NCI-H82 (cell line): ENCODE measurements around the gene DAPK1.

Source experiments
- DNase-seq: peaks from one replicate; lab custom pipeline; 2025; lab: John Stamatoyannopoulos, UW

DAPK1 gene

GRCh38 chr9:87668722-87669121, 171.1 kb downstream of the DAPK1 start:
- DNase-seq = no peak

- DNase-seq = no peak
Observed at GRCh38 chr9:87670572-87671264, 173.1 kb downstream of the DAPK1 start.

GRCh38 chr9:87671478-87671877, 173.8 kb downstream of the DAPK1 start:
- no peak for DNase-seq

- no peak for DNase-seq
Observed at GRCh38 chr9:87671925-87672324, 174.3 kb downstream of the DAPK1 start.

GRCh38 chr9:87672586-87672985, 174.9 kb downstream of the DAPK1 start:
- no peak for DNase-seq

- DNase-seq = no peak
Observed at GRCh38 chr9:87673446-87674120, 175.9 kb downstream of the DAPK1 start.

- DNase-seq = no peak
Observed at GRCh38 chr9:87674565-87675299, 177.1 kb downstream of the DAPK1 start.

GRCh38 chr9:87675906-87676515, 178.3 kb downstream of the DAPK1 start:
- DNase-seq = no peak

- no peak for DNase-seq
Observed at GRCh38 chr9:87676976-87677775, 179.5 kb downstream of the DAPK1 start.

GRCh38 chr9:87677776-87678587, 180.3 kb downstream of the DAPK1 start:
- DNase-seq = no peak

GRCh38 chr9:87678650-87679355, 181.1 kb downstream of the DAPK1 start:
- peak; percentile 83 for DNase-seq

GRCh38 chr9:87681271-87682061, 183.8 kb downstream of the DAPK1 start:
- DNase-seq = no peak

DNA sequence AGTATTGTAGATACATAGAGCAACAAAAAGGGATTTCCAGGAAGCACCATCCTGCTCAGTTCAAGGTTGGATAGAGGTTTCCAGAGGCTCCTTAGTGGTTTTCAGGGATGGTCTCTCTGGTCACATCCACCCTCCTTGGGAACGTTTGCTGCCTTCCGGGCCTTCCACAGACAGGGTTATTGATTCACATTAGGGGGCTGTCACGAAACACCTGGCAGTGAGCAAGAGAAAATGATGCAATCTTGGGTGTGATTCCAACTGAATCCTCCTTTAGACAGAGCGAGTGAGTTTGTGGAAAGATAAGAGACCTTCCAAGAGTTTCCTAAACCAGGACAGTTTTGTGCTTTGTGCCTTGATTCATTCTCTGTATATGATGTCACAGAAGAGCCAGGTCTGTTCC, 184.4 kb downstream of the DAPK1 start:
- DNase-seq = no peak

DNA sequence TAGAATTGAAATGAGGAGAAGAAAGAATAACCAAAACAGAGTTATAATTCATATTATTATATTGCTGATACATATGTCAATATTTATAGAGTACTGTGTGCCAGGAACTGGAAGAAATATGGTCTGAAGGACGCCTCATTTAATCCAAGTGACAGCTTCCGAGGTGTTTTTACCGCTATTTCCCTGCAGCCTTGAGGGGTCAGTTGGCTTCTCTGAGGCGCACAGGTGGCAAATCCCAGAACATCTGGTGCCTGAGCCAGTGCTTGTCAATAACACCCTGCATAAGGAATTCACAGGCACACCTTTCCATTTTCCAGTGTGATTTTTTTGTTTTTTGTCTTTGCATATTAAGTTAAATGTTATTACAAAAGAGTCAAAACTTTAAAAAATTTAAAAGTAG, 185.0 kb downstream of the DAPK1 start:
- DNase-seq = peak; percentile 61

DNA sequence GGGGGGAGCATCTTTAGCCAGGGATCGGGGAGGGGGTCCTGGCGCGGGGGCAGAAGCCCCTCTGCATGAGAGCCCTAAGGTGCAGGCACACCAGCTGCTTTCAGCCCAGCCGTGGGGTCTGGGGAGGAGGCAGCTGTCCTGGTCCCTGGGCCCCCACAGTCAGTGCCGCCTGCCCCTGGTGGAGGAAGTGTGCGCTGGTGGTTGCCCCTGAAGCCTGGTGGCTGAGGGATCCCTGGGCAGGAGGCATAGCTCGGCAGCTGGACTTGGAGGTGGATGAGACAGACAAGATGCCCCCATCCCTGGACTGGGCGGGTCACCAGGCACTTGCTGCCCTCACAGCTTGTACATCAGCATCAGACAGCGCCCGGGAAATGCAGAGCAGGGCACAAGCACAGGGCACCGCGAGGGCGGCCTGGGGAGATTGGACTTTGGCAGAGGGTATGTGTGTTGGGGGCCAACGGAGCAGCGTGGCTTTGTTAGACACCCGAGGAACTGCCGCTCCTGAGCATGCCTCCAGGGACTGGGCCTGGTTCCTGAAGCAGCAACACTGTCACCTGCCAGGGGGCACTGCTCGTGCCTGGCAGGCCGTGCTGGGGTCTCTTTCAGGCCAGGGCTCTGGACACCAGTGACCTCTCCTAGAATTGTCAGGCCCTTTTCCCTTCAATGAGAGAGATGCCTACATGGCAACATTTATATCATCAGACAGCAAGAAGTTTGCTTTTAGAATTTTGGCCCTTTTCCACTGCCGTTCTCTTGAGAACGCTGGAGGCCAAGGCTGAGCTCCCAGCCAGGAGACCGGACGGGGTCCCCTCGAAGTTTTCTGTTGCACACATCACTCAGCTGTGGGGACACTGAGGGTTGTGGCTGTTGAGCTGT, 186.3 kb downstream of the DAPK1 start:
- peak; percentile 10 for DNase-seq

DNA sequence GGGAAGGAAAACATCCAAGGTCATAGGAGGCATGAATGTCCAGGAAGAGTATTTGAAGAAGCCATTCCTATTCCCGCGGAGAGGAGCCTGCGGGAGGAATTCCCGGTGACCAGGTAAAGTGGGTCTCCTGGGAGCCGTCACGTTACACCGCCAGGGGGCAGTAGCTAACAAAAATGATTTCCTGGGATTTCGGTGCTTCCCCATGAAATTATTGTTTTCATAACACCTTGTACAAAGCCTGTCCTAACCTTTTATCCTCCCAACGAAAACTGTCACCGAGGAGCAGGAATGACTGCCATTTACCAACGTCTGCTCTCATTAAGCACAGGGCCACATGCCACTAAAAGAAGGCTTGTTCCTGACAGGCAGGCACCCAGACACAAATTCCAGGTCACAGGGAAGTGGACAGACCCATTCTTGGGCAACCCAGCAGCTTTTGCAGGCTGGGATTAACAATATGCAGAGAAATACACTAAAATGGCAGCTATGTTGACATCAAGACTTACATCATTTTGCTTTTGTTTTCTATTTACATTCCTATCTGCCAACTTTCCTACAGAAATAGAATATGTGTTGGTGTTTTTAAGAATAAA, 187.1 kb downstream of the DAPK1 start:
- DNase-seq = peak; percentile 55

DNA sequence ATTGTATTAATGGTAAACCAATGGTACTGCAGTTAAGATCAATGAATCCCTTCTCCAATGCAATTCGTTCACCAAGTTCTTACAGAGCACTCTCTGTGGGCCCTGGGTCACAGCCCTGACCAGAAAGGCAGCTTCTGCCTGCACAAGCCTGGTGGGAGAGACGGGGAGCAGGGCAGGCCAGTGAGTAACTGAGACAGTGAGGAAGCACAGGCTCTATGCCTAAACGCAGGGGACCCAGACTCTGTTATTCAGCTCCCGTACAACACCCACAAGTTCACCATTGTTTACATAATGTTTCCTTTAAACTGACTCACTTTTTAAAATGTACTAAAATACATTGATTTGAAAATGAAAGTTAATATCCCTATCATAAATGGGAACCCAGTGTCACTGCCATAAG, 187.8 kb downstream of the DAPK1 start:
- no peak for DNase-seq

- DNase-seq = no peak
Observed at GRCh38 chr9:87685871-87686519, 188.3 kb downstream of the DAPK1 start.
